Measurements from ENCODE around the gene INTS6.

DNA sequence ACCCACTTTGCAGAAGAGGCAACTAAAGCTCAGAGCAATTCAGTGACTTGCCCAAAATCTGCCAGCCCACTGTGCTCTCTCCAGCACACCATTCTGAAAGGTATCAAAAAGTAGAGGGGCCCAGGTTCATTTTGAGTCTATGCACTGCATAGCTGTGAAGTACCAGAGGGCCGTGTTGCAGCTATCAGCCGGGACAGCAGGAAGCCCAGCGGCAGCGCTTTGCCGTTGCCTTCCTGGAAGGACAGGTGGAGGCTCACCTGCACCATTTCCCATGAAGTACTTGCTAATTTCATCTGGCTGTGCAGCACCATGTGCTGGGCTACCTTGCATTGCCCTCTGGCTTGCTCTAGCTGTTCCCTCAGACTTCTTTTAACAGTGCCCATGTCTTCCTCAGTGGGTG, 116.1 kb downstream of the INTS6 start:
- TF ChIP-seq, protein P1, sequence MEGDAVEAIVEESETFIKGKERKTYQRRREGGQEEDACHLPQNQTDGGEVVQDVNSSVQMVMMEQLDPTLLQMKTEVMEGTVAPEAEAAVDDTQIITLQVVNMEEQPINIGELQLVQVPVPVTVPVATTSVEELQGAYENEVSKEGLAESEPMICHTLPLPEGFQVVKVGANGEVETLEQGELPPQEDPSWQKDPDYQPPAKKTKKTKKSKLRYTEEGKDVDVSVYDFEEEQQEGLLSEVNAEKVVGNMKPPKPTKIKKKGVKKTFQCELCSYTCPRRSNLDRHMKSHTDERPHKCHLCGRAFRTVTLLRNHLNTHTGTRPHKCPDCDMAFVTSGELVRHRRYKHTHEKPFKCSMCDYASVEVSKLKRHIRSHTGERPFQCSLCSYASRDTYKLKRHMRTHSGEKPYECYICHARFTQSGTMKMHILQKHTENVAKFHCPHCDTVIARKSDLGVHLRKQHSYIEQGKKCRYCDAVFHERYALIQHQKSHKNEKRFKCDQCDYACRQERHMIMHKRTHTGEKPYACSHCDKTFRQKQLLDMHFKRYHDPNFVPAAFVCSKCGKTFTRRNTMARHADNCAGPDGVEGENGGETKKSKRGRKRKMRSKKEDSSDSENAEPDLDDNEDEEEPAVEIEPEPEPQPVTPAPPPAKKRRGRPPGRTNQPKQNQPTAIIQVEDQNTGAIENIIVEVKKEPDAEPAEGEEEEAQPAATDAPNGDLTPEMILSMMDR (IDR thresholded peaks at IDR 0.05), result no peak
- no peak for TF ChIP-seq EZH2 (IDR thresholded peaks at IDR 0.05; ENCODE audit: borderline replicate concordance, insufficient read depth, low read depth, low read length, poor library complexity, severe bottlenecking)

Data from B cell (primary cell).